NT2/D1 (cell line): Measurements from ENCODE around the gene JPT2.

Experiments
- SUZ12 ChIP-seq: IDR thresholded peaks from 2 replicates; pipeline ENCODE4 v1.6.1; 2011; ENCODE audit not compliant: insufficient read length, insufficient read depth; ENCODE audit errors: extremely low read depth
- YY1 ChIP-seq: IDR thresholded peaks from 2 replicates; pipeline ENCODE4 v1.6.1; 2011; ENCODE audit not compliant: insufficient read length, insufficient read depth
- ZNF274 ChIP-seq: IDR thresholded peaks from 2 replicates; pipeline ENCODE4 v1.6.1; 2011; ENCODE audit warnings: mild to moderate bottlenecking, low read depth, low read length

DNA sequence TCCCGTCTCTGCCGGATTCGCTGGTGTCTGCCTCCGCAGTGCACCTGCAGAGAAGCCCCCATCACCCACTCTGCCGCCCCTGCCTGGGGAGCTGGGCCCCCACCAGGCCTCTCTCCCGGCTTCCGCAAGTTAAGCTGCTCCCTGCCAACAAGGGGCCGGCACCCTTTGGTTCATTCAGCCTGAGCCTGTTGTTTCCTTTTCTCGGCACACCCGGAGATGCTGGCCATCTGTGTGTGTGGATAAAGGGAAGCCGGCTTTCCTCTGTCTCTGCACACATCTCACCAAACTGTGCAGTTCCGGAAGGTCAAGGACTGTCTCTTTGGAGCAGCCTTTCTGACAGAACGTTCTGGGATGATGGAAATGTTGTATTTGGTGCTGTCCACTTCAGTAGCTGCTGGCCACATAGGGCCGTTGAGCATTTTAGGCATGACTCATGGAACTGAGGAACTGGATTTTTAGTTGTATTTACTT lies 34.7 kb downstream of the JPT2 start:
- TF ChIP-seq YY1 (no peak), ZNF274 (no peak), SUZ12 (no peak)
